ENCODE data around the gene DBH.

Gene DBH

GRCh38 chr9:133604856-133605255 lies 31.3 kb upstream of the DBH start:
- TF ChIP-seq, protein P1, sequence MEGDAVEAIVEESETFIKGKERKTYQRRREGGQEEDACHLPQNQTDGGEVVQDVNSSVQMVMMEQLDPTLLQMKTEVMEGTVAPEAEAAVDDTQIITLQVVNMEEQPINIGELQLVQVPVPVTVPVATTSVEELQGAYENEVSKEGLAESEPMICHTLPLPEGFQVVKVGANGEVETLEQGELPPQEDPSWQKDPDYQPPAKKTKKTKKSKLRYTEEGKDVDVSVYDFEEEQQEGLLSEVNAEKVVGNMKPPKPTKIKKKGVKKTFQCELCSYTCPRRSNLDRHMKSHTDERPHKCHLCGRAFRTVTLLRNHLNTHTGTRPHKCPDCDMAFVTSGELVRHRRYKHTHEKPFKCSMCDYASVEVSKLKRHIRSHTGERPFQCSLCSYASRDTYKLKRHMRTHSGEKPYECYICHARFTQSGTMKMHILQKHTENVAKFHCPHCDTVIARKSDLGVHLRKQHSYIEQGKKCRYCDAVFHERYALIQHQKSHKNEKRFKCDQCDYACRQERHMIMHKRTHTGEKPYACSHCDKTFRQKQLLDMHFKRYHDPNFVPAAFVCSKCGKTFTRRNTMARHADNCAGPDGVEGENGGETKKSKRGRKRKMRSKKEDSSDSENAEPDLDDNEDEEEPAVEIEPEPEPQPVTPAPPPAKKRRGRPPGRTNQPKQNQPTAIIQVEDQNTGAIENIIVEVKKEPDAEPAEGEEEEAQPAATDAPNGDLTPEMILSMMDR (IDR thresholded peaks at IDR 0.05): no peak
- no peak overlapping the region for H3K27ac ChIP-seq
- DNase-seq (ENCODE audit: low spot score): no peak
- H3K4me3 ChIP-seq: no peak overlapping the region

DNA sequence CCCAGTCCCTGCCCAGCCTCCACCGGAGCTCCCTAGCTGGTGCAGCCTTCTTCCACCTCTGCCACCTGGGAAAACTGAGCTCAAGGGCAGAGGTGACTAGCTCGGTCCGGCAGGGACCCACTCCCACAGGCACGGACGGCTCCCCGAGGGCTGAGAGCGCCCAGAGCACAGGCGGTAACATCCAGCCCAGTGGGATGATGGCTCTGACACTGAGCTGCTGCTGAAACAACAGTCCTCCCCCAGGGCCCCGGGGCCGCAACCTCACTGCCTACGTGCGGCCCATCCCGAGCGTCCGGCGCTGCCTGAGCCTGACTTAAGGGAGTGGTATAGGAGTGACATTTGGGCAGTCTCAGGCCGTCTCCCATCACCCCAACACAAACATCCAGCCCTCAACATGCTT lies 30.7 kb upstream of the DBH start:
- DNase-seq (ENCODE audit: low spot score): no peak
- Histone ChIP-seq H3K4me3 (no peak overlapping the region), H3K27ac (no peak overlapping the region)
- TF ChIP-seq, protein P1 (IDR thresholded peaks at IDR 0.05): no peak

DNA sequence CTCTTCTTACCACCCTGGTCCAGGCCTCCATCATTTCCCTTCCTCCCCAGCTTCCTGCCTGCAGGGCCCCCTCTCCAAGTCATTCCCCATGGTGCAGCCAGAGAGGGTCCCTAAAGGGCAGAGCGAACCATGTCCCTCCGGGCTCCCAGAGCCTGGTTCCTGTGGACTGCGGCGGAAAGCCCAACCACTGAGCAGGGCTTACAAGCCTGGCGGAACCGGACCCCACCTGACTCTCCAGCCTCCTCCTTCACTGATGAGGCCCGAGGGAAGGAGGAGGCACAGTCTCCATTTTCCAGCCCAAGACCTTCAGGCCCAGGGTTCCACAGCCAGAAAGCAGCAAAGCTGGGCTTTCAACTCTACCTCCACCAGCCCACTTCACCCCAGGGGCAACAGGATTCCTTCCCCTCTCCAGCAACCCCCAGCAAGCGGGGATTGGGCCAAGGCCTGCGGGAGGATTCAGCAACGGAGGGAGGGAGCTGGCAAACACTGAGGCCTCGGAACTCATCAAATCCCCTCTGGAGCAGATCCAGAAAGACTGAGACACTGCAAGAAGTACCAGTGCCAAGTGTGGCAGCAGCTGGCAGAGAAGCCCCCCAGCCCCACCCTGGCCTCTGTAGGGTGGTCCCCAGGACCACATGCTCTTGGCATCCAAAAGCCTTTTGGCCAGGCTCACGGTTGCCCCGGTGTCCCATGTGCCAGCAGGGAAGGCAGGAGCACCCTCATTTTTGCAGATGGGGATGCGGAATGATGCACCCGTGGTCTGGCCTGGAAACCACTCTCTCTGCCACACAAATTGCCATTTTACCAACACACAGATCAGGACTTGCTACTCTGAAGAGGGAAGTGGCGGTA lies 30.1 kb upstream of the DBH start:
- TF ChIP-seq, protein P1 (IDR thresholded peaks at IDR 0.05): no peak
- Histone ChIP-seq H3K27ac (no peak overlapping the region), H3K4me3 (no peak overlapping the region)
- no peak for DNase-seq (ENCODE audit: low spot score)

DNA sequence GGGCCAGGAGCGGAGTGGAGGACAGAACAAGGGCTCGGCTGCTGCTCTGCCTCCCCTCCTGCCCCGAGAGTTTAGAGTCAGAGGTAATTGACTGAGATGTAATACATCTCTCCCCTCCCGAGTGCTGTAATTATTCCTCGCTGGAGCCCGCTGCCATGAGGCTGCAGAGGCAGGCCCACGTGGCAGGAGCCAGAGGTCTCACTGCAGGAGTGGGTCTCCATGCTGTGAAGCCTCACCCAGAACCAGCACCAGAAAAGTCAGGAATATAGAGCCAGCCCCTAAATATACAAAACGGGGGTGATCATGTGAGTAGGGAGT lies 29.5 kb upstream of the DBH start:
- Histone ChIP-seq H3K4me3 (no peak overlapping the region), H3K27ac (no peak overlapping the region)
- TF ChIP-seq, protein P1 (IDR thresholded peaks at IDR 0.05): no peak
- no peak for DNase-seq (ENCODE audit: low spot score)

DNA sequence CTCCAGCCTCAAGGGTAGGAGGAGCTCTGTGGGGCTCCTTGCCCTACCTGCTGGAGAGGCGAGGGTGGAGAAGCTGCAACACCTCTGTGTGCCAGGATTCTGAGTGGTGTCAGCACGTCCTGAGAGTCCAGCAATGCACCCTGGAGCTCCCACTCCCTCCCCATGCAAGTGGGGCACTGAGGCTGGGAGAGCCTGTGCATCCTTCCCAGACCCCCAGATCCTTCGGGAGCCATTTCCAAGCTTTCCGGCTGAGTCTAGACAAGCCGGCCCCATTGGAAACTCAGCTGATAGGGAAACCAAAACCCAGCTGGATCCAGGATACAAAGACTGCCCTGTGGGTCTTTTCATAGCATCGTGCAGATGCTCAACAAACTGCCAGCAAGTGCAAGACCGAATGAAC lies 28.8 kb upstream of the DBH start:
- Histone ChIP-seq H3K27ac (no peak overlapping the region), H3K4me3 (no peak overlapping the region)
- TF ChIP-seq, protein P1 (IDR thresholded peaks at IDR 0.05): no peak
- DNase-seq (ENCODE audit: low spot score): no peak

GRCh38 chr9:133607976-133608375 lies 28.2 kb upstream of the DBH start:
- Histone ChIP-seq H3K4me3 (no peak overlapping the region), H3K27ac (no peak overlapping the region)
- DNase-seq (ENCODE audit: low spot score): no peak
- TF ChIP-seq, protein P1 (IDR thresholded peaks at IDR 0.05): no peak

- TF ChIP-seq, protein P1 (IDR thresholded peaks at IDR 0.05): no peak
- H3K27ac ChIP-seq: no peak overlapping the region
- no peak overlapping the region for H3K4me3 ChIP-seq
- DNase-seq (ENCODE audit: low spot score): no peak
Measured at GRCh38 chr9:133608382-133608781, 27.8 kb upstream of the DBH start.
